Measurements from ENCODE around the gene CDK13.

- TF ChIP-seq CTCF (IDR thresholded peaks at IDR 0.05) = no peak
- no peak for TF ChIP-seq POLR2A (IDR thresholded peaks at IDR 0.05)
Observed at GRCh38 chr7:39969431-39969830, 19.4 kb downstream of the CDK13 start.

All from right lobe of liver (tissue), 4 donors.